Mammary epithelial cell (primary cell): ENCODE measurements around the gene GJB3.

Source experiments
- CTCF ChIP-seq, 2 donors: IDR thresholded peaks in 1 of 2; conservative IDR thresholded peaks in 1 of 2; 2 replicates each; pipeline ENCODE4 v1.5.1; 2011 to 2012; ENCODE audit warnings: inconsistent platforms in 2 of 2, low read length in 2 of 2, mild to moderate bottlenecking in 2 of 2, control low read depth in 1 of 2, low read depth in 1 of 2; ENCODE audit not compliant: insufficient read depth in 1 of 2; ENCODE audit errors: extremely low read depth in 1 of 2
- EZH2 ChIP-seq: IDR thresholded peaks from 2 replicates; pipeline ENCODE4 v1.6.1; 2012; ENCODE audit warnings: low read length, inconsistent platforms, borderline replicate concordance

- TF ChIP-seq CTCF (conservative IDR thresholded peaks at IDR 0.05 in 1 of 2, IDR thresholded peaks at IDR 0.05 in 1 of 2; ENCODE audit: extremely low read depth in 1 of 2, insufficient read depth in 1 of 2, low read depth in 1 of 2, low read length in 2 of 2) (no peak), EZH2 (no peak)
These were observed 13.2 kb downstream of the GJB3 start for GRCh38 chr1:34794001-34794789.
